Measurements from ENCODE around the gene SPAG5. TPM values are rescaled to one million over a fixed set of nuclear protein-coding genes. Genes with fewer than 3 reads are reported as not detected.

Gene SPAG5
- total RNA-seq, 4 donors from 2014 or later = 0.83 to 1.7 (median 0.97) TPM

DNA sequence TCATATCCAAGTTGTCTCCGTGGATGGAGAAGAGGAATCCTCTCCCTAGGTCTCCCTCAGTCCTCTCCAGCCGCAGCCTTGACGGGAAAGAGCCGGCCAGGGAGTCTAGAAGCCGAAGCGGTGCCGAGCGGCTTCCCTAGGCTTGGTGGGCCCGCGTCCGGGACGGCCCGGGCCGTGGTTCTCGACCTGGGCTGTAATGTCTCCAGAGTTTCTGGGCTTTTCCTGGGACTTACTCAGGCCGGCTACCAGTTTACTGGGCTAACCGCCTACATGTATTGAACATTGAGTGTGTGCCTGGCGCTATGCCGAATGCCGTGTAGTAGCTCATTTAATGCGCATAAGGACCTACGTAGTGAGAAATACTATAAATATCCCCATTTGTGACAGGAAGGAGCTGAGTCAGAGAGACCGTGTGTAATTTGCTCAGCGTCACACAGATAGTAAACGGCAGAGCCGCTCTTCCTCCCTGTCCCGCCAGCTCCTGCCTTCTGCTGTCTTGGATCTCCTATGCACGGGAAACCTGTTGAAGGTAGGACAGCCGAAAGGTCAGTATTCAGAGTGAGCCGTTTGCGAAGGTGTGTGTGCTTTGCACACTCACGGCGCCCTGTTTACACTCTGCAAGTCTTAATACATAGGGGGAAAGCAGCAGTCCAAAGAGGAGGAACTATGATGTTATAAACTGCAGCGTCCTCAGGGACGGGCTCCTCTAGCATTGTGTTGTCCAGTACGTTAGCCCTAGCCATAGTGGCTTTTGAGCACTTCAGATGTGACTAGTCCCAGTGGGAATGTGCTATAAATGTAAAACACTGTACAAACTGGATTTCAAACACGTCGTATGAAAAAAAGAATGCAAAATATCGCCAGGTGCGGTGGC lies 723 bp upstream of the SPAG5 start:
- WGBS = 8% methylated on average over 36 of the region's 40 CpGs
- intact Hi-C loops (cut with DNase I) = loop anchor here (5.0 kb wide), 1 partner anchor 47 kb away; the partner anchor contains the start of gene UNC119

DNA sequence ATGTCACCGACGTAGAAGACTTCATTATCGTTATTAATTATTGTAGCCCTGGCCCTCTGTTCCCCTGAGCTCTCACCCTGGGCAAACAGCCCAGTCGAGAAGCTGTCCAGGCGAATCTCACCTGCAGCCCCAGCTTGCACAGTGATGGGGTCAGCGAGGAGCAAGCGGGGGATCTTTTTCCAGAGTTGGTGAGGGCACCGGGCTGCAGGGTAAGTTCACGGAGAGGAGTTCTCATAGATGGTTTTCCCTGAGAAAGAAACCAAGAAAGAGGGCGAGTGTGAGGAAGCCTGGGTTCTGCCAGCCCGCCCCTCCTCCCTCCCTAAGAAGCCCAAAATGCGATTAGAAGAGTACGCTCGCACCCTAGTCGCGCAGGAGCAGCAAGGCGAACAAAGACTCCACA lies 436 bp downstream of the SPAG5 start:
- intact Hi-C loops (cut with DNase I) = loop anchor here (5.0 kb wide), 1 partner anchor 46 kb away; the partner anchor contains the start of gene UNC119
- WGBS = 6% methylated on average over 13 of the region's 17 CpGs
- DNase-seq (ENCODE audit: extremely low spot score) = no peak
- peak overlapping the region; percentile 94 to 95 (median 94) for H3K27ac ChIP-seq (replicated peaks in 1 of 4)
- no peaks in the 10 kb centered on the region for H3K9me3 ChIP-seq
- no peak for TF ChIP-seq POLR2AphosphoS5 (IDR thresholded peaks at IDR 0.05)
- no peak for TF ChIP-seq EP300 (IDR thresholded peaks at IDR 0.05)
- TF ChIP-seq, protein P1, sequence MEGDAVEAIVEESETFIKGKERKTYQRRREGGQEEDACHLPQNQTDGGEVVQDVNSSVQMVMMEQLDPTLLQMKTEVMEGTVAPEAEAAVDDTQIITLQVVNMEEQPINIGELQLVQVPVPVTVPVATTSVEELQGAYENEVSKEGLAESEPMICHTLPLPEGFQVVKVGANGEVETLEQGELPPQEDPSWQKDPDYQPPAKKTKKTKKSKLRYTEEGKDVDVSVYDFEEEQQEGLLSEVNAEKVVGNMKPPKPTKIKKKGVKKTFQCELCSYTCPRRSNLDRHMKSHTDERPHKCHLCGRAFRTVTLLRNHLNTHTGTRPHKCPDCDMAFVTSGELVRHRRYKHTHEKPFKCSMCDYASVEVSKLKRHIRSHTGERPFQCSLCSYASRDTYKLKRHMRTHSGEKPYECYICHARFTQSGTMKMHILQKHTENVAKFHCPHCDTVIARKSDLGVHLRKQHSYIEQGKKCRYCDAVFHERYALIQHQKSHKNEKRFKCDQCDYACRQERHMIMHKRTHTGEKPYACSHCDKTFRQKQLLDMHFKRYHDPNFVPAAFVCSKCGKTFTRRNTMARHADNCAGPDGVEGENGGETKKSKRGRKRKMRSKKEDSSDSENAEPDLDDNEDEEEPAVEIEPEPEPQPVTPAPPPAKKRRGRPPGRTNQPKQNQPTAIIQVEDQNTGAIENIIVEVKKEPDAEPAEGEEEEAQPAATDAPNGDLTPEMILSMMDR (IDR thresholded peaks at IDR 0.05) = no peak
- peak overlapping the region; percentile 63 to 73 (median 66) for H3K4me3 ChIP-seq
- no peaks in the 10 kb centered on the region for H3K27me3 ChIP-seq
- H3K4me1 ChIP-seq = peaks cover 13 to 20% (median 16%) of the 10 kb centered on the region in 4 donors
- no peaks in the 10 kb centered on the region for H3K36me3 ChIP-seq

More for the DNA sequence above, 723 bp upstream of the SPAG5 start:
- DNase-seq (ENCODE audit: extremely low spot score) = no peak
- TF ChIP-seq, protein P1 (IDR thresholded peaks at IDR 0.05) = peak in 1 of 3 experiments; percentile 7
- no peak for TF ChIP-seq EP300 (IDR thresholded peaks at IDR 0.05)
- TF ChIP-seq POLR2A (IDR thresholded peaks at IDR 0.05; ENCODE audit: low read depth) = no peak
- TF ChIP-seq POLR2AphosphoS5 (IDR thresholded peaks at IDR 0.05) = peak in 1 of 2 donors; percentile 10
- peak overlapping the region; percentile 63 to 73 (median 66) for H3K4me3 ChIP-seq
- H3K9me3 ChIP-seq = no peaks in the 10 kb centered on the region
- H3K36me3 ChIP-seq = no peaks in the 10 kb centered on the region
- peaks cover 13 to 20% (median 16%) of the 10 kb centered on the region in 4 donors for H3K4me1 ChIP-seq
- peak overlapping the region; percentile 94 to 95 (median 94) for H3K27ac ChIP-seq (replicated peaks in 1 of 4)
- H3K27me3 ChIP-seq = no peaks in the 10 kb centered on the region

DNA sequence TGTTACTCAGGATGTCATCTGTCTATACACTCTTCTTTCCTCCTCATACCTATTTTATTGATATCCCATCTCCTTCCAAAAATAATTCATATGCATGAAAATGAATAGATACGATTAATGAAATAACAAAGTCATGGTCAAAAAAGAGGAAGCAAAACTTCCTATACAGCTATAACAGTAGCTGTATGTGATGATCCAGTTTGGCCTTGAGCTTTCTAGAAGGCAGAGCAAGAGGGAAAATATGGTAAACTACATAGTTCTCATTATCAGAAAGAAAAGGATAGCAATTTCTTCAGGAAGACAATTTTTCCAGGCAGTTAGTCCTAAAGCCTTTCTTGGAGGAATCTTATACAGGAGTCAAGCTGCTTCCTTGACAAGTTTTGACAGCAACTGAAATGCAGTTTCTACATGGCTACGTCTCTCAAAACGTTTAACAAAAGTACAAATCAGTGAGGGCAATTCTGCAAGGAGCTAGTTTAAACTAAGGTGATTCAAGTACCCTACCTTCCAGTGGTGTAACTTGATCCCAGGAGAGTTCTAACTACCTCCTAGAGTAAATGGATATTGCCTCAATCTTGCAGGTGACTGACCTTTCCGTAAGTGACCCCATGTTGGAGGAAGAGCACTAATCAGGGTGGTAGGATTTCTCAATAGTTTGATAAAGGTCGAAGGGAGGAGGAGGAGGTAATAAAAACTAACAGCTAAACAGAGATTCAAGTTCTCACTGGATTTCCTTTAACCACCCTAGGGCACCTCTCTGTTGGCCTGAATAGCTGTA lies 1.0 kb downstream of the SPAG5 start:
- intact Hi-C loops (cut with DNase I) = loop anchor here (5.0 kb wide), 1 partner anchor 45 kb away; the partner anchor contains the start of gene UNC119
- Histone ChIP-seq H3K27me3 (no peaks in the 10 kb centered on the region), H3K4me3 (no peak overlapping the region), H3K36me3 (no peaks in the 10 kb centered on the region), H3K4me1 (peaks cover 13 to 20% (median 16%) of the 10 kb centered on the region in 4 donors), H3K27ac (replicated peaks in 1 of 4) (no peak overlapping the region), H3K9me3 (no peaks in the 10 kb centered on the region)
- no peak for DNase-seq (ENCODE audit: extremely low spot score)
- WGBS = 50% methylated on average over 5 of the region's 5 CpGs
- TF ChIP-seq, protein P1 (IDR thresholded peaks at IDR 0.05) = no peak
- TF ChIP-seq POLR2A (IDR thresholded peaks at IDR 0.05; ENCODE audit: low read depth) = no peak
- no peak for TF ChIP-seq POLR2AphosphoS5 (IDR thresholded peaks at IDR 0.05)
- no peak for TF ChIP-seq EP300 (IDR thresholded peaks at IDR 0.05)

DNA sequence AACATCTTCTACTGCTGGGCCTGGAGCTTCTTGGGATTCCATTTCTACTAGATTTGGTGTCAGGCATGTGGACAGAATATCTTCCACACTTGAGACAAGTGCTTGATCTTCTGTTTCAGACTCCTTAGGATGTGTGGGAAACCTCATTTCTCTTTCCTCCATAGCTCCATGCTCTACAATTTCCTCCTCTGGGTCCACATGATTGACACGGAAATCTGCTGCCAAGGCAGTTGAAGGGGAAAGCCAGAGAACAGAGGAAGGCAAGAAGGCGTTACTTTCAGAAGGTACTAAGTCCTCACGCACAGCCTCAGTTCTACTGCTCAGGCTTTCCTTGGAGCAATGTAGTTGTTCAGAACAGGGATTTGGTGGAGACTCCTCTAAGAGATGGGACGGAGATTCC lies 6.6 kb downstream of the SPAG5 start:
- H3K9me3 ChIP-seq = no peaks in the 10 kb centered on the region
- H3K27ac ChIP-seq (replicated peaks in 1 of 4) = no peak overlapping the region
- TF ChIP-seq POLR2A (IDR thresholded peaks at IDR 0.05; ENCODE audit: low read depth) (no peak), POLR2AphosphoS5 (IDR thresholded peaks at IDR 0.05) (no peak), EP300 (IDR thresholded peaks at IDR 0.05) (no peak)
- TF ChIP-seq, protein P1 (IDR thresholded peaks at IDR 0.05) = no peak
- peaks cover 0 to 8% (median 0%) of the 10 kb centered on the region in 4 donors for H3K36me3 ChIP-seq
- WGBS = 91% methylated on average over 4 of the region's 4 CpGs
- H3K27me3 ChIP-seq = no peaks in the 10 kb centered on the region
- intact Hi-C loops (cut with DNase I) = no loop called here
- no peaks in the 10 kb centered on the region for H3K4me1 ChIP-seq
- no peak for DNase-seq (ENCODE audit: extremely low spot score)
- H3K4me3 ChIP-seq = no peak overlapping the region

All from esophagus muscularis mucosa (tissue), 4 donors.